Stimulated activated CD4-positive, alpha-beta T cell treated with anti-CD3 and anti-CD28 coated beads, TNF-alpha, amount 100 ng/mL, for 4 hours (primary cell): ENCODE data around the gene SVIL.
"Not testable (repeated sequence)": the region's sequence is repeated elsewhere in the genome, so short reads cannot be mapped to it uniquely, and the experiment has no call there.

Experiments
- DNase-seq, 3 experiments: peaks; one replicate each; pipeline ENCODE4 v3.0.0-alpha.2; 2020; ENCODE audit warnings: low read depth in 3 of 3

SVIL gene

DNA sequence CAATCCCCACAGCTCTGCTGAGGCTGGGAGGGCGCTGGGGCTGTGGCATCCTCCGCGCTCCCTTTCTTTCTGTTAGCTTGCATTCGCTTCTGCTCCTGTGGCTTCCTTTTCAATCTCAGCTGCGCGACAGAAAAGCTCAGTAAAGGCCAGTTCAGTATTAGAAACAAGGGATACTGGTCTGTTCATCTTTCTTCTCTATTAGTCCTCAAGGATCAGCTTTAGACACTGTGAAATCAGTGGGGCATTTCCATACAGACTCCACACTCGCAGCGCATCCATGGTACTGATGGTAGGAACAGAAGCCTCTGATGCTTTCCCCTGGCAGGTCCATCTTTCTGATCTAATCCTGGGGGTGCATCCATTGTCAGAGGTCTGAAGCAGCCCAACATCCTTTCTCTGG lies 182.2 kb downstream of the SVIL start:
- DNase-seq: no peak

DNA sequence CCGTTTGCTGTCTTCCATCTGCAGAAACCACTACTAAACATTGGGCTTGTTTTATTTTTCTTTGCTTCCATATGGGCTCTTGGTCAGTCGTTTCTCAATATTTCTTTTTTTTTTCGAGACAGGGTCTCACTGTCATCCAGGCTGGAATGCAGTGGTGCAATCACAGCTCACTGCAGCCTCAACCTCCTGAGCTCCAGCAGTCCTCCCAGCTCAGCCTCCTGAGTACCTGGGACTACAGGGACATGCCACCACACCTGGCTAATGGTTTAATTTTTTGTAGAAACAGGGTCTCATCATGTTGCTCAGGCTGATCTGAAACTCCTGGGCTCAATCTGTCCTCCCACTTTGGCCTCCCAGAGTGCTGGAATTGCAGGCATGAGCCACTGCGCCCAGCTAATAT lies 182.8 kb downstream of the SVIL start:
- no peak for DNase-seq

- DNase-seq: no peak
Observed at GRCh38 chr10:29450405-29450804, 184.4 kb downstream of the SVIL start.

DNA sequence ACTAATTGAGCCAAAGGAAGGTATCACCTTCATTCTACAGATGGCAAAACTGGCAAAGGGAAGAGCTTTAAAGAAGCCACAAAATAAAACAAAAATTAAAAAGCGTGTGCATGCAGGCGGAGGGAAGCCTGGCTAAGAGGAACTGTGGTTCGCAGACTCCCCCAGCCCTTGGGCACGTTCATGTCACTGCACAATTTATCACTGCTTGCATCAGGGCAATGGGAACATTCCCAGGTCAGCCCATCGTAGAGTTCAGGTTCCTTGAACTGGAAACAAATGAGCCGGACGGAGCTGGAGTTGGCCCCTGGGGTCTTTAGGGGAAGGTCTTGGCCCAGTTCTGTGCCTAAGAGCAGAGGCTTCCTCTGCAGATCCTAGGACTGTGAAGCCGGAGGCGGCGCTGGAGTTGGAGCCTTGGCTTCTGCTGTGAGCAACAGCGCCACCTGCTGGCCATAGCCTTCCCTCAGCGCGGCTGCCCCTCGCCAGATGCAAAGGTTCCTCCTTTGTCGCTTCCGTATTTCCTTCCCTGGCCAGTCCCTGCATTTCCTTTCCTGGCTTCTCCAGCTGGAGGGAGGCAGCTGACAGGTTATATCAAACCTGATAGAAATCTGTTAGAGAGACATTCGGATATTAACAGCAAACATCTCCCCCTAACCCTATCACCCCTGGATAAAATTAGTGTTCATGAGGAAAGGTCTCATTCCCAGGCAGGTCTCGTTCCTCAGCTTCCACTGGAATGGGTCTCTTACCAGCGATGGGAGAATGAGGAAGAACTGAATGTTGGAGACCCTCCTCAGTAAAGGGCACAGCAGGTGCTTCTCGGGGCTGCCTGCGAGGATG lies 185.8 kb downstream of the SVIL start:
- DNase-seq: peak; percentile 42 to 59 (median 55)

- no peak for DNase-seq
Observed at GRCh38 chr10:29448125-29448524, 186.6 kb downstream of the SVIL start.

GRCh38 chr10:29446327-29446726 lies 188.4 kb downstream of the SVIL start:
- DNase-seq: no peak

GRCh38 chr10:29443745-29444523 lies 190.8 kb downstream of the SVIL start:
- no peak for DNase-seq

DNA sequence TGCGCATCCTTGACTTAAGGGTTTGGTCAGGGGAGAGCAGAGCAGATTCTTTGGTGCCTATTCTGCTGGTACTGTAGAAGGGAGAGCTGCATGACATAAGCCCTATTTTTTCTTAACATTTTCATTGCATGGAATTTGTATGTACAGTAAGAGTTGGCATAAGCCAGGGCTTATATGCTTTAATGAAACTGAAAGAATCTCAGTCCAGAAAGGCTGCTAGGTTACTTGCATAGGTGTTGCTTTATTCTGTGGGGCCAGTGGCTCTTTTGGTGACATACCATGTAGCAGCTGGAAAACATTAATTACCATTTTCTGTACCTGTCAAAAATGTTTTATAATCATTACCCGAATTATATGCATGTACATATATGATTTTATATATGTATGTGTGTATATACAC lies 193.8 kb downstream of the SVIL start:
- no peak for DNase-seq

DNA sequence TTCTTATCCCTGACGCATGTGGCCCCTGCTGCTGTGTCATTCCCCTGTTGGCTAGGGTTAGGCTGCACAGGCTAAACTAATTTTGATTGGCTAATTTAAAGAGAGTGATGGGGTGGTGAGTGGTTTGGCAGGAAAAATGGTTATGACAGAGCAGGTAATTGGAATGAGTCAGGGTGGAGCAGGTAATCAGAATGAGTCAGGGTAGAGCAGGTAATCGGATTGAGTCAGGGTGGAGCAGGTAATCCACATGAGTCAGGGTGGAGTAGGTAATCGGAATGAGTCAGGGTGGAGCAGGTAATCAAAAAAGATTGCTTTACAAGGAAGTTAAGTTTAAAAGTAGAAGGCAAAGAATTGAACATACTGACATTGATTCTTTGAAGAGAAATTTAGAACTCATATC lies 195.8 kb downstream of the SVIL start:
- not testable (repeated sequence) for DNase-seq

- DNase-seq: no peak
Observed at GRCh38 chr10:29438271-29438670, 196.5 kb downstream of the SVIL start.

GRCh38 chr10:29437871-29438270 lies 196.9 kb downstream of the SVIL start:
- DNase-seq: no peak

DNA sequence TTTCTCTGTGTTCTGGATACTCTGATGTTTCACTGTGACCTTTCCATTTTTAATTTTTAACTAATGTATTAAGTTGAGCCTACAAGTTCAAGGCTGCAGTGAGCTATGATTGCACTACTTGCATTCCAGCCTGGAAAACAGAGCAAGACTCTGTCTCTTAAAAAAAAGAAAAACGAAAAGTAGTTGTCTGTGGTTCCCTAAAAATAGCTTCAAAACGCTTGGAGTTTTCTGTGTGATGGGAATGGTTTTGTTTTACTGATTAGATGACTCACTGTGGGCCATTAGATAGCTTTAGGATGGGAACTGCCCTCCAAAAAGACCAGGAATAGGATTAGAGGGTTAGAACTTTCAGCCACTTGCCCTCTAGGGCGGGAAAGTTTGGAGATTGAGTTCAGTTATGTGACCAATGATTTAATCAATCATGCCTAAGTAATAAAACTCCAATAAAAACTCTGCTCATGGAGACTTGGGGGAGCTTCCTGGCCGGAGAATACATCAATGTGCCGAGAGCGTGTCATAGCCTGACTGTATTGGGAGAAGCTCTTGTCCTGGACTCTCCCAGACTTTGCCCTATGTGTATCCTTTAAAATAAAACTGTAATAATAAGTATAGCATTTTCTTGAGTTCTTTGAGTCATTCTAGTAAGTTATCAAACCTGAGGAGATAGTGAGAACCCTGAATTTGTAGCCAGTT lies 198.8 kb downstream of the SVIL start:
- no peak for DNase-seq

DNA sequence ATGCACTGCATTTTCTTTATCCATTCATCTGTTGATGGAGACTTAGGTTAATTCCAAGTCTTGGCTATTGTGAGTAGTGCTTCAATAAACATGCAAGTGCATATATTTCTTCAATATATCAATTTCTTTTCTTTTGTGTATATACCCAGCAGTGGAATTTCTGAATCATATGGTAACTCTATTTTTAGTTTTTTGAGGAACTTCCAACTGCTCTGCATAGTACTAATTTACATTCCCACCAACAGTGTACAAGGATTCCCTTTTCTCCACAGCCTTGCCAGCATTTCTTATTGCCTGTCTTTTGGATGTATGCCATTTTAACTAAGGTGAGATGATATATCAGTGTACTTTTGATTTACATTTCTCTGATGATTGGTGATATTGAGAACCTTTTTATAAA lies 200.7 kb downstream of the SVIL start:
- no peak for DNase-seq

GRCh38 chr10:29431711-29432110 lies 203.1 kb downstream of the SVIL start:
- DNase-seq: no peak

DNA sequence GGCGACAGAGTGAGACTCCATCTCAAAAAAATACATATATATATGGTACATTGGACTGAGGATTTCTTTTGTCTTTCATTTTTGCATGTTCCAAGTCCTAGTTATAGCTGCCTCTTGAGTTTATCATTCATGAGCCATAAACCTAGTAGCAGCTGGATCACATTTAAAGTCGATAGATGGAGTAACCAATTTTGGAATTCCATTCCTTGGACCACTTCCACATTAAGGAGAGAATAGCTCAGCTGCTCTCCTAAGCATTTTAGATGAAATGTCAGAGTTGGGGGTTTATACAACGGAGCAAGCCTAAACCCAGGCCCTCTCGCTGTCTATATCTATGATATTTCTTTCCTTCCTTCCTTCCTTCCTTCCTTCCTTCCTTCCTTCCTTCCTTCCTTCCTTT lies 204.7 kb downstream of the SVIL start:
- DNase-seq: no peak

GRCh38 chr10:29428486-29428885 lies 206.3 kb downstream of the SVIL start:
- no peak for DNase-seq

DNA sequence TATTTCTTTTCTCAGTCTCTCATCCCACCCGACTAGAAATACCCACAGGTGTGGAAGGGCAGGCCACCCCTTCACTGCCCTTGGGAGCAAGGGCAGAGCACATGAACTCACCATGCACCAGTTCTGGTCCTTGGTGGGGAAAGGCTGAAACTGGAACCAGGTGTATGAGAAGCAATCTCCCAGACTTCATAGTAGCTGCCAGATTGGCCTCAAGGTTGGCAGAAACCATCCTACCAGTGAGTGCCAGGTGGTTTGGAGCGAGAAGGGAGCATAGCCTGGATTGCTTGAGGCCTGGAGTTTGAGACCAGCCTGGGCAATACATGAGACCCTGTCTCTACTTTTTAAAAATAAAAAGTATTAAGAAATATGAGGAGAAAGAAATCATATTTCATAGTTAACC lies 207.1 kb downstream of the SVIL start:
- no peak for DNase-seq

GRCh38 chr10:29426420-29426819 lies 208.4 kb downstream of the SVIL start:
- no peak for DNase-seq

- no peak for DNase-seq
Observed at GRCh38 chr10:29424017-29424416, 210.8 kb downstream of the SVIL start.

GRCh38 chr10:29420744-29421143 lies 214.0 kb downstream of the SVIL start:
- DNase-seq: no peak

DNA sequence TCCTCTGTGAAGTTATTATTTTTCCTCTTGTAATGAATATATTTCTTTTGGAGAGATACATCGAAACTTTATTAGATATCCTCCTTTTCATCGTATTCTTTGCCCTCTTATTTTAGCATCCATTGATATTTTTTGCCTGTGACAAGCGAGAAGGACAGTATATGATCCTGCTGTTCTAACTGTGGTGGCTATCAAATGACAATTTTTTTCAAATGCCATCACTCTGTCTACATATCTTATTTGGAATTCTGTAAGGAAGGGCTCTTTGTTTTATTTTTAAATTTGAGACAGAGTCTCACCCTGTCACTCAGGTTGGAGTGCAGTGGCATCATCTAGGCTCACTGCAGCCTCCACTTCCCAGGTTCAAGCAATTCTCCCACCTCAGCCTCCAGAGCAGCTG lies 217.4 kb downstream of the SVIL start:
- DNase-seq: no peak

DNA sequence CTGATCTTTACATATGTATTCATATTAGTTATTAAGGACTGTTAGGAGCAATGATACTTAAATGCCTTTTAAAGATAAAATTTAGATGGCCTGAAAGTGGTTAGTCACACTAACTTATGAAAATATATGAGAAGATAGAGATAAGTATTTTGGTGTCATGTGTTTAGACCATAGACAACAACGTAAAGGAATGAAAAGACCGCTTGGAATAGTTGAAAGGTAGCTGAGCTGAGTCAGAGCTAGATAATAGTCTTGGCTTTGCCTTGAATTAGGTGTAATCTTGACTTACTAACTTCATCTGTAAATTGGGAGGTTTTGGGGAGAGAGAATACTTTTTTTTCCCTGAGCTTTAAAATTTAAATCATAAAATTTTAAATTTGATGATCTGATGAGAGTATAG lies 218.9 kb downstream of the SVIL start:
- DNase-seq: no peak

DNA sequence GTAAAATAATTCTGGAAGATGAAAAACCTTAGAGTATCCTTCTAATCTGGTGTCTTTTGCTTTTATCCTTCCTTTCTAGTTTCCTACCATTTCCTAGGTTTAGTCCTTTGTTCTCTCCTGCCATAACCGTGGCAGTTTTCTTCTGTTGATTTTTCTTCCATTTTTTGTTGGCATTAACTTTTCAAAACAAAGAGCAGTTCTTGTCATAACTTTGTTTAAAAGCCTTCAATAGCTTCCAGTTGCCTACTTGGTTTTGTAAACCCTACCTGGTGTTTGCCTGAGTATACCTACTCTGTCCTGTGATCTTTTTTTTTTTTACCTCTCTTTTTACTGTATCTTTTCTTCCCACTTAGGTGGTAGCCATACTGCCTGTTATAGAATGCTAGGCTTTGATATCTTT lies 220.3 kb downstream of the SVIL start:
- DNase-seq: no peak
